Lung (tissue), 12 donors: Measurements from ENCODE around the gene NSMCE1. TPM values are rescaled to one million over a fixed set of nuclear protein-coding genes. Genes with fewer than 3 reads are reported as not detected.
A peak's percentile ranks its signal among the peaks of the same experiment; 100 is the strongest.

Experiments
- ATAC-seq: fragments of 200-7000 bp; cut with Tn5 transposase; one replicate; pipeline ENCODE4 v1.9.1; 2020; ENCODE audit warnings: moderate number of reproducible peaks; ENCODE audit not compliant: insufficient read depth, low FRiP score
- DNase-seq, 3 donors: peaks; one replicate each; pipeline ENCODE4 v3.0.0-alpha.2; 2013 to 2017
- H3K27ac ChIP-seq, 2 donors: one replicate each; pipeline ENCODE4 v1.5.1; 2013; ENCODE audit warnings: mild to moderate bottlenecking in 2 of 2, moderate library complexity in 2 of 2, control low read depth in 1 of 2, inconsistent platforms in 1 of 2, low read depth in 1 of 2, low read length in 1 of 2
- H3K27me3 ChIP-seq, 3 donors: one replicate each; pipeline ENCODE4 v1.5.1; 2013; ENCODE audit warnings: low read length in 2 of 3; ENCODE audit not compliant: control insufficient read depth in 3 of 3, insufficient read depth in 3 of 3
- H3K36me3 ChIP-seq, 4 donors: one replicate each; pipeline ENCODE4 v1.5.1; 2013; ENCODE audit warnings: low read length in 4 of 4, mild to moderate bottlenecking in 1 of 4, moderate library complexity in 1 of 4; ENCODE audit not compliant: control insufficient read depth in 4 of 4, insufficient read depth in 4 of 4
- H3K4me1 ChIP-seq, 5 donors: one replicate each; pipeline ENCODE4 v1.5.1; 2013; ENCODE audit warnings: low read length in 5 of 5, mild to moderate bottlenecking in 2 of 5, moderate library complexity in 1 of 5; ENCODE audit not compliant: control insufficient read depth in 5 of 5, insufficient read depth in 5 of 5
- H3K4me3 ChIP-seq: one replicate; pipeline ENCODE4 v1.5.1; 2013; ENCODE audit warnings: mild to moderate bottlenecking, control low read depth, moderate library complexity
- H3K9ac ChIP-seq, 2 donors: one replicate each; pipeline ENCODE4 v1.5.1; 2013; ENCODE audit warnings: low read length in 2 of 2, control low read depth in 1 of 2; ENCODE audit not compliant: insufficient read depth in 1 of 2
- H3K9me3 ChIP-seq, 4 donors: one replicate each; pipeline ENCODE4 v1.5.1; 2013; ENCODE audit warnings: low read length in 3 of 4, mild to moderate bottlenecking in 1 of 4, moderate library complexity in 1 of 4; ENCODE audit not compliant: control insufficient read depth in 4 of 4, insufficient read depth in 3 of 4
- WGBS, 2 donors: extraction: QIAGEN DNeasy Blood & Tissue Kit; methylation state at CpG; one replicate each; pipeline ENCODE4 v1.1.7; 2013; 5-methylcytosine and 5-hydroxymethylcytosine counted together
- polyA plus RNA-seq, 2 donors: library from polyadenylated mRNA; stranded (reverse); fragments of 200-250 nt; gene quantifications; one replicate each; pipeline ENCODE4 v1.2.1, GENCODE V29; 2013
- total RNA-seq, 2 donors: library from RNA; depleted of rRNA in 1 of 2; stranded (reverse); fragments of >200 nt in 1 of 2; gene quantifications; one replicate each; pipeline ENCODE4 v1.2.1, GENCODE V29; 2014 to 2021
- TF ChIP-seq, protein P1 (sequence below): IDR thresholded peaks from 2 replicates; pipeline ENCODE4 v1.5.1; 2012; ENCODE audit warnings: mild to moderate bottlenecking; ENCODE audit errors: control extremely low read depth, extremely low read depth
- donor health status: control.
- donor health status: control.
- donor health status: Bipolar disorder and iron deficiency.
- donor health status: healthy.
- donor health status: DM: yes; HTN: yes; CAD: no.

Gene NSMCE1
- total and polyA plus RNA-seq, 4 donors: 37.4 to 75.4 (median 57.2) TPM

DNA sequence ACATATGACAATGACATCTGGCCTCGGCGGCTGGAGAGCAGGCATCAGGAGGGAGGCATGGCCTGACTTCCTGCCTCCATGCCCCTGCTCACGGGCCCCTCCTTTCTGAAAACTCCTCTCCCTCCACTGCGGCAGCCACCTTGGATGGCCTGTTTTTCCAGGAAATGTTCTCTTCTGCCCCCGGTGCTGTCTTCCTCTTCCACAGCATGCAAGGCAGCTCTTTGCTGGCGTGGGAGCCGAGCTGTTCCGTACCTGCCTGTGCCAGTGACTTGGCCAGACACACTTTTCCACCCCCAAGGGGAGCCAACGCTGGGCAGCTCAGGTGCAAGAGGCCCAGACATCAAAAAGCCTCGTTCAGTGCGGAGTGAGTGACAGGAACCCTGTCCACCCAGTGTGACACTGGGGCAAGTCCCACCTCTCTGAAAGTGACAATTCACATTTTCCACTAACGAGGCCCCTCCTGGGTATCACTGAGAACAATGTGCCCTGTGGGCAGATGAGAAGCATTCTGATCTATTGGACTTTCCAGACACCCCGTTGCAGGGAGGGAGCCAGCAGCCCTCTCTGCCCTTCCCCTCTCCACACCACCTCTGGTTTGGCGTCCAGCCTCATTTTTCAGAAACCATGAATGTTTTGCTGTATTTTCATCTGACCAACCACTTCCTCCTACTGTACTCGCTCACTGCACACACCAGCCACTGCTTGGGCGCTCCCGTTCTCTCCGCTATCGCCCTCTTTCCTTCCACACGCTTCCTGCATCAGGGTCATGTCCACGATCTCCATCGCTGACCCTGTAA lies 31.2 kb downstream of the NSMCE1 start:
- 20 to 44% methylated on average over 22 of the region's 22 CpGs for WGBS, 2 donors
- peak; percentile 16 to 42 (median 19) for DNase-seq
- Histone ChIP-seq H3K4me3 (no peak overlapping the region), H3K9me3 (no peaks in the 10 kb centered on the region), H3K27ac (peak overlapping the region in 1 of 2 donors; percentile 72), H3K9ac (no peak overlapping the region), H3K36me3 (peaks cover 0 to 11% (median 7%) of the 10 kb centered on the region in 4 donors), H3K4me1 (peaks cover 0 to 48% (median 20%) of the 10 kb centered on the region in 5 donors), H3K27me3 (no peaks in the 10 kb centered on the region)
- TF ChIP-seq, protein P1, sequence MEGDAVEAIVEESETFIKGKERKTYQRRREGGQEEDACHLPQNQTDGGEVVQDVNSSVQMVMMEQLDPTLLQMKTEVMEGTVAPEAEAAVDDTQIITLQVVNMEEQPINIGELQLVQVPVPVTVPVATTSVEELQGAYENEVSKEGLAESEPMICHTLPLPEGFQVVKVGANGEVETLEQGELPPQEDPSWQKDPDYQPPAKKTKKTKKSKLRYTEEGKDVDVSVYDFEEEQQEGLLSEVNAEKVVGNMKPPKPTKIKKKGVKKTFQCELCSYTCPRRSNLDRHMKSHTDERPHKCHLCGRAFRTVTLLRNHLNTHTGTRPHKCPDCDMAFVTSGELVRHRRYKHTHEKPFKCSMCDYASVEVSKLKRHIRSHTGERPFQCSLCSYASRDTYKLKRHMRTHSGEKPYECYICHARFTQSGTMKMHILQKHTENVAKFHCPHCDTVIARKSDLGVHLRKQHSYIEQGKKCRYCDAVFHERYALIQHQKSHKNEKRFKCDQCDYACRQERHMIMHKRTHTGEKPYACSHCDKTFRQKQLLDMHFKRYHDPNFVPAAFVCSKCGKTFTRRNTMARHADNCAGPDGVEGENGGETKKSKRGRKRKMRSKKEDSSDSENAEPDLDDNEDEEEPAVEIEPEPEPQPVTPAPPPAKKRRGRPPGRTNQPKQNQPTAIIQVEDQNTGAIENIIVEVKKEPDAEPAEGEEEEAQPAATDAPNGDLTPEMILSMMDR: no peak
- no peak for ATAC-seq

DNA sequence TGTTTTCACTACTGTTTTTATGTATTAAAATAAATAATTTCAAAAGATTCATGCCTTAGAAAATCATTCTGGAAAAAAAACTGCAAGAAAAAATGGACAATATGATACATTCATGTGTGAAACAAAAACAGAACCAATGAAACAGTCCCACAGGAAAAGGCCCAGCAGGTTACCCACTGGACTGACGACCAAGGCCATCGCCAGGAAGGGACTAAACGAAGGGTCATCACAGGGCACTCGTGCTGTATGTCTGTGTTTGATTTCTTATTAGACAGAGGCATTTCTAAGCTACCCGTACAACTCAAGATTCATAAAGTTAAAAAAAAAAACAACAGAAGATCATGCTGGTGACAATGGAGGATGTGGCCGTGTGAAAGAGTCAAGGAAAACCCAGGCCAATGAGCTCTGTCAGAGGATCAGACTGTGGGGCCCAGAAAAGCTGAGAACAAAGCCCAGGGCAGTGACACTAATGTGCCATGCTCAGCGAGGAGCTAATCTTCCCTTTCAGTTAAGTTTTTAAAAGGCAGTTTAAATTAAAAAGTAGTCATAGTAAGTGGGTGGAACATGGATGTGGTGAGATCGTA lies 31.8 kb downstream of the NSMCE1 start:
- peaks cover 0 to 16% (median 12%) of the 10 kb centered on the region in 4 donors for H3K36me3 ChIP-seq
- H3K9ac ChIP-seq: peak overlapping the region in 1 of 2 donors; percentile 20
- no peaks in the 10 kb centered on the region for H3K9me3 ChIP-seq
- no peak overlapping the region for H3K4me3 ChIP-seq
- TF ChIP-seq, protein P1: no peak
- 66 to 68% methylated on average over 8 of the region's 8 CpGs for WGBS, 2 donors
- ATAC-seq: no peak
- DNase-seq: no peak
- peaks cover 0 to 41% (median 18%) of the 10 kb centered on the region in 5 donors for H3K4me1 ChIP-seq
- peak overlapping the region in 1 of 2 donors; percentile 72 for H3K27ac ChIP-seq
- no peaks in the 10 kb centered on the region for H3K27me3 ChIP-seq

DNA sequence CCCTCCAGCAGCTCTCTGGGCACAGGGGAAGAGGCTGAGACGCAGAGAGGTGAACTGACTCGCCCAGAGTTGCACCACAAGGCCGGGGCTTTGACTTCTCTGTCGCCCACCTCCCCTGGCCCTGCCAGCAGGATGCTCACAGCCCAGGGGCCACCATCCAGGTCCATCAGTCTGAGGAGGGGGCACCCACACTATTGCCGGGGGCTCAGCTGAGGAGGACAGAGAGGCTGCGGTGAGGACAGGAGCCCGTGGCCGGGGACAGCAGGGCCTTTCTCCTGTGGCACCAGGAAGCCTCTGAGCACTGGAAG lies 32.7 kb downstream of the NSMCE1 start:
- peaks cover 0 to 33% (median 18%) of the 10 kb centered on the region in 5 donors for H3K4me1 ChIP-seq
- no peaks in the 10 kb centered on the region for H3K9me3 ChIP-seq
- 81 to 85% methylated on average over 8 of the region's 8 CpGs for WGBS, 2 donors
- no peak overlapping the region for H3K9ac ChIP-seq
- H3K4me3 ChIP-seq: no peak overlapping the region
- no peaks in the 10 kb centered on the region for H3K27me3 ChIP-seq
- peak in 1 of 3 donors; percentile 11 for DNase-seq
- H3K36me3 ChIP-seq: peaks cover 0 to 16% (median 12%) of the 10 kb centered on the region in 4 donors
- ATAC-seq: no peak
- H3K27ac ChIP-seq: peak overlapping the region; percentile 0 to 93
- TF ChIP-seq, protein P1: no peak
